Left lung (tissue), 10 donors: ENCODE results near the gene DOCK10. TPM values are rescaled to one million over a fixed set of nuclear protein-coding genes. Genes with fewer than 3 reads are reported as not detected.

Source experiments
- ATAC-seq: fragments of 200-7000 bp; cut with Tn5 transposase; one replicate; pipeline ENCODE4 v1.9.1; 2020; ENCODE audit warnings: moderate library complexity
- DNase-seq, 4 donors: peaks; one replicate each; pipeline ENCODE4 v3.0.0-alpha.2; 2013 to 2020
- H3K27ac ChIP-seq, 2 donors: fragments of 200-600 bp; sonication (generic) in 1 of 2; one replicate each; pipeline versions ENCODE4 v1.5.0 to v1.8.0; 2020 to 2021
- H3K27me3 ChIP-seq, 2 donors: fragments of 200-600 bp; sonication (generic) in 1 of 2; one replicate each; pipeline versions ENCODE4 v1.5.0 to v1.8.0; 2020 to 2021
- H3K36me3 ChIP-seq, 2 donors: fragments of 200-600 bp; sonication (generic) in 1 of 2; one replicate each; pipeline versions ENCODE4 v1.5.0 to v1.8.0; 2020 to 2021
- H3K4me1 ChIP-seq, 2 donors: fragments of 200-600 bp; one replicate each; pipeline ENCODE4 v1.8.0; 2021
- H3K4me3 ChIP-seq, 2 donors: fragments of 200-600 bp; sonication (generic) in 1 of 2; one replicate each; pipeline versions ENCODE4 v1.5.0 to v1.8.0; 2020 to 2021; ENCODE audit warnings: mild to moderate bottlenecking in 1 of 2
- H3K9me3 ChIP-seq, 2 donors: fragments of 200-600 bp; sonication (generic) in 1 of 2; one replicate each; pipeline versions ENCODE4 v1.5.0 to v1.8.0; 2020 to 2021
- CTCF ChIP-seq, 2 donors: fragments of 200-600 bp; sonication (generic) in 1 of 2; IDR thresholded peaks; one replicate each; pipeline versions ENCODE4 v1.5.0 to v1.8.0; 2021; ENCODE audit warnings: antibody characterized with exemption in 2 of 2
- intact Hi-C, 2 donors: fragments of 100-400 bp; cut with DNase I; formaldehyde crosslinking; loops; one replicate each; pipeline versions ENCODE4 v1.11.2 to v1.14.2; 2022
- microRNA-seq, 2 donors: library from miRNA; unstranded; fragments of <30 nt; microRNA quantifications; one replicate each; pipeline ENCODE4, GENCODE V29; 2019
- polyA plus RNA-seq, 6 donors: library from polyadenylated mRNA; unstranded; fragments of 120-200 nt; gene quantifications; one replicate each; pipeline ENCODE4 v1.2.1, GENCODE V29; 2013; ENCODE audit not compliant: insufficient read length in 6 of 6
- total RNA-seq, 2 donors: library from RNA; stranded (reverse); fragmentation: NEBNext Ultra II Directional; extraction: Animal tissue kit (Norgen Biotek cat#: 25700); gene quantifications; one replicate each; pipeline ENCODE4 v1.2.1, GENCODE V29; 2021
- donor health status: DM: no; HTN: yes; CAD: no.
- donor health status: DM: no; HTN: no; CAD: no.

Gene DOCK10
- total and polyA plus RNA-seq, 8 donors = 17.8 to 55.9 (median 45.6) TPM

DNA sequence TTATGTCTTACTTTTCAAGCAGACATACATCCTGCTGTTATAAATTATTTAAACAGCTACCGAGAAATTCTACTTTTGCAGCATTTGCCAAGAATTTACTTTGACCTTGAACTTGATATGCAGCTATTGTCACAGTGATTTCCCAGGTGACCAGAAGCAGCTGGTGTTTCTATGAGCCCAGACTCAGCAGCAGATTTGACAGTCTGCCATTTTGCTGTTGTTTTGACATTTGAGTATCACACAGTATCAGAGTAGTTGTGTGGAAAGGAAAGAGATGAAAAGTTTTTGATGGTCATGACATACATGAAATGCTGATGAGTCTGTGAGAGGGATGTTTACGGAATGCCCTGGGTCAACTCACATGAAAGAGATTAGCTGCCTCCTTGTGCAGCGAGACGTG is 319.5 kb downstream of the DOCK10 start:
- no peaks in the 10 kb centered on the region for H3K27me3 ChIP-seq
- H3K27ac ChIP-seq = no peak overlapping the region
- no peaks in the 10 kb centered on the region for H3K36me3 ChIP-seq
- no peak overlapping the region for H3K4me3 ChIP-seq
- no peak for DNase-seq
- H3K4me1 ChIP-seq = no peaks in the 10 kb centered on the region
- TF ChIP-seq CTCF (IDR thresholded peaks at IDR 0.05) = no peak
- peaks cover 0 to 10% of the 10 kb centered on the region in 2 donors for H3K9me3 ChIP-seq
- intact Hi-C loops = no loop called here
- ATAC-seq = no peak

GRCh38 chr2:224722250-224722649 is 320.0 kb downstream of the DOCK10 start:
- peaks cover 0 to 9% of the 10 kb centered on the region in 2 donors for H3K9me3 ChIP-seq
- H3K4me1 ChIP-seq = no peaks in the 10 kb centered on the region
- no peaks in the 10 kb centered on the region for H3K27me3 ChIP-seq
- no peak overlapping the region for H3K27ac ChIP-seq
- no peaks in the 10 kb centered on the region for H3K36me3 ChIP-seq
- DNase-seq (no peak), ATAC-seq (no peak)
- intact Hi-C loops = no loop called here
- H3K4me3 ChIP-seq = no peak overlapping the region
- TF ChIP-seq CTCF (IDR thresholded peaks at IDR 0.05) = no peak

GRCh38 chr2:224716921-224717320 is 325.3 kb downstream of the DOCK10 start:
- Histone ChIP-seq H3K4me3 (no peak overlapping the region), H3K36me3 (no peaks in the 10 kb centered on the region), H3K9me3 (no peaks in the 10 kb centered on the region), H3K27me3 (no peaks in the 10 kb centered on the region), H3K4me1 (no peaks in the 10 kb centered on the region), H3K27ac (no peak overlapping the region)
- intact Hi-C loops = no loop called here
- no peak for ATAC-seq
- no peak for DNase-seq
- no peak for TF ChIP-seq CTCF (IDR thresholded peaks at IDR 0.05)

GRCh38 chr2:224716201-224716600 is 326.1 kb downstream of the DOCK10 start, which contains the start of gene CCDC195:
TSS of gene CCDC195 (minus strand) at chr2:224716365. CDS start at chr2:224716365, 0 bp downstream.
- DNase-seq (no peak), ATAC-seq (no peak)
- Histone ChIP-seq H3K36me3 (no peaks in the 10 kb centered on the region), H3K4me3 (no peak within 1 kb of the TSS), H3K9me3 (no peaks in the 10 kb centered on the region), H3K27me3 (no peaks in the 10 kb centered on the region), H3K27ac (no peak within 1 kb of the TSS), H3K4me1 (no peaks in the 10 kb centered on the region)
- intact Hi-C loops = no loop called here
- no peak for TF ChIP-seq CTCF (IDR thresholded peaks at IDR 0.05)

Small RNA genes lying within 50 kb of the gene (microRNA-seq; reads per million reads assigned to microRNA genes)
- gene MIR4439 = 0 reads per million in 2 donors
